Duodenal mucosa (tissue), 2 donors: ENCODE data around the gene SCARF2.
"Not testable (repeated sequence)": the region's sequence is repeated elsewhere in the genome, so short reads cannot be mapped to it uniquely, and the experiment has no call there.

Source experiments
- H3K27ac ChIP-seq: one replicate; pipeline ENCODE4 v1.7.0; 2013; ENCODE audit warnings: low read depth, low read length
- H3K27me3 ChIP-seq, 2 donors: one replicate each; pipeline ENCODE4 v1.7.0; 2013; ENCODE audit warnings: low read length in 2 of 2, control low read depth in 1 of 2; ENCODE audit not compliant: insufficient read depth in 2 of 2, control insufficient read depth in 1 of 2
- H3K36me3 ChIP-seq, 2 donors: one replicate each; pipeline ENCODE4 v1.7.0; 2013; ENCODE audit warnings: low read length in 2 of 2, control low read depth in 1 of 2; ENCODE audit not compliant: insufficient read depth in 2 of 2, control insufficient read depth in 1 of 2
- H3K4me1 ChIP-seq, 2 donors: one replicate each; pipeline ENCODE4 v1.7.0; 2013; ENCODE audit warnings: low read length in 2 of 2, control low read depth in 1 of 2; ENCODE audit not compliant: insufficient read depth in 2 of 2, control insufficient read depth in 1 of 2
- H3K4me3 ChIP-seq, 2 donors: one replicate each; pipeline ENCODE4 v1.7.0; 2013; ENCODE audit warnings: low read length in 2 of 2, low read depth in 1 of 2
- H3K9ac ChIP-seq, 2 donors: one replicate each; pipeline ENCODE4 v1.7.0; 2013; ENCODE audit warnings: low read length in 2 of 2, low read depth in 1 of 2
- H3K9me3 ChIP-seq, 2 donors: one replicate each; pipeline ENCODE4 v1.7.0; 2013; ENCODE audit warnings: low read length in 2 of 2, control low read depth in 1 of 2; ENCODE audit not compliant: control insufficient read depth in 1 of 2

The SCARF2 gene

GRCh38 chr22:20451920-20452319 lies 14.3 kb upstream of the SCARF2 start:
- H3K27ac ChIP-seq: no peak overlapping the region
- no peaks in the 10 kb centered on the region for H3K27me3 ChIP-seq
- no peak overlapping the region for H3K4me3 ChIP-seq
- H3K9ac ChIP-seq: no peak overlapping the region
- H3K36me3 ChIP-seq: peaks cover 4% of the 10 kb centered on the region in 2 donors
- H3K9me3 ChIP-seq: no peaks in the 10 kb centered on the region
- peaks cover 0 to 3% of the 10 kb centered on the region in 2 donors for H3K4me1 ChIP-seq

GRCh38 chr22:20451129-20451778 lies 13.6 kb upstream of the SCARF2 start:
- not testable (repeated sequence) for H3K9me3 ChIP-seq, H3K27ac ChIP-seq, H3K36me3 ChIP-seq, H3K4me1 ChIP-seq, H3K4me3 ChIP-seq, H3K9ac ChIP-seq, H3K27me3 ChIP-seq

- Histone ChIP-seq H3K27me3 (no peaks in the 10 kb centered on the region), H3K4me3 (no peak overlapping the region), H3K4me1 (no peaks in the 10 kb centered on the region), H3K9me3 (no peaks in the 10 kb centered on the region), H3K36me3 (peaks cover 0 to 15% of the 10 kb centered on the region in 2 donors), H3K9ac (no peak overlapping the region), H3K27ac (no peak overlapping the region)
Measured at GRCh38 chr22:20450551-20450906, 12.9 kb upstream of the SCARF2 start.

DNA sequence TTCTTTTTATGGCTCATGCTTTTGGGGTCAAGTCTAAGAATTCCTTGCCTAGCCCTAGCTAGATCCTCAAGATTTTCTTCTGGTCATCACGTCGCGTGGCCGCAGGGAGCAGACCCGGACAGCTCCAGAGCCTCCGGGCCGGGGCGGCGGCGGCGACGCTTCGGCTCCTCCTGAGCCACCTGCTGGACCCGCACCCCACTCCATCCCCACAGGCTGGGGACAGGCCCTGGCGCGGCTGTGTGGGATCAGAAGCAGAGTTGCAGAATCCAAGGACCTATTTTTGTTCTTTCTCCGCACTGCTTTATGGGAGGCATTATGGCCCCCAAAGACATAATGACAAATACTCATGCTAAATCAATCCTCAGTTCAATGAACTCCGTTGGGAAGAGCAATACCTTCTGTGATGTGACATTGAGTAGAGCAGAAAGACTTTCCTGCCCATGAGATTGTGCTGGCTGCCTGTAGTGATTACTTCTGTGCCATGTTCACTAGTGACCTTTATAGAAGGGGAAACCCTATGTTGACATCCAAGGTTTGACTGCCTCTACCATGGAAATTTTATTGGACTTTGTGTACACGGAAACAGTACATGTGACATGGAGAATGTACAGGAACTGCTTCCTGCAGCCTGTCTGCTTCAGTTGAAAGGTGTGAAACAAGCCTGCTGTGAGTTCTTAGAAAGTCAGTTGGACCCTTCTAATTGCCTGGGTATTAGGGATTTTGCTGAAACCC lies 12.4 kb upstream of the SCARF2 start:
- Histone ChIP-seq H3K4me3 (no peak overlapping the region), H3K9ac (no peak overlapping the region), H3K36me3 (peaks cover 0 to 15% of the 10 kb centered on the region in 2 donors), H3K4me1 (no peaks in the 10 kb centered on the region), H3K9me3 (no peaks in the 10 kb centered on the region), H3K27ac (no peak overlapping the region), H3K27me3 (no peaks in the 10 kb centered on the region)

GRCh38 chr22:20448630-20449029 lies 11.0 kb upstream of the SCARF2 start:
- Histone ChIP-seq H3K27ac (no peak overlapping the region), H3K36me3 (peaks cover 0 to 20% of the 10 kb centered on the region in 2 donors), H3K9ac (no peak overlapping the region), H3K4me1 (no peaks in the 10 kb centered on the region), H3K4me3 (no peak overlapping the region), H3K27me3 (no peaks in the 10 kb centered on the region), H3K9me3 (no peaks in the 10 kb centered on the region)

GRCh38 chr22:20446383-20446970 lies 8.9 kb upstream of the SCARF2 start:
- no peak overlapping the region for H3K4me3 ChIP-seq

GRCh38 chr22:20444325-20444724 lies 6.7 kb upstream of the SCARF2 start:
- Histone ChIP-seq H3K36me3 (peaks cover 4 to 25% of the 10 kb centered on the region in 2 donors), H3K9ac (no peak overlapping the region), H3K9me3 (no peaks in the 10 kb centered on the region), H3K4me3 (no peak overlapping the region), H3K27ac (no peak overlapping the region), H3K4me1 (peaks cover 0 to 6% of the 10 kb centered on the region in 2 donors), H3K27me3 (no peaks in the 10 kb centered on the region)

More at GRCh38 chr22:20446383-20446970, 8.9 kb upstream of the SCARF2 start:
- no peaks in the 10 kb centered on the region for H3K9me3 ChIP-seq
- H3K27me3 ChIP-seq: no peaks in the 10 kb centered on the region
- H3K4me1 ChIP-seq: peaks cover 0 to 6% of the 10 kb centered on the region in 2 donors
- H3K27ac ChIP-seq: no peak overlapping the region
- H3K36me3 ChIP-seq: peaks cover 0 to 29% of the 10 kb centered on the region in 2 donors
- H3K9ac ChIP-seq: no peak overlapping the region

GRCh38 chr22:20442485-20443284 lies 5.1 kb upstream of the SCARF2 start:
- H3K4me1 ChIP-seq: peaks cover 0 to 13% of the 10 kb centered on the region in 2 donors
- H3K27me3 ChIP-seq: peaks cover 7 to 10% of the 10 kb centered on the region in 2 donors
- peaks cover 4 to 25% of the 10 kb centered on the region in 2 donors for H3K36me3 ChIP-seq
- H3K4me3 ChIP-seq: no peak overlapping the region
- no peaks in the 10 kb centered on the region for H3K9me3 ChIP-seq
- H3K9ac ChIP-seq: no peak overlapping the region
- H3K27ac ChIP-seq: no peak overlapping the region

DNA sequence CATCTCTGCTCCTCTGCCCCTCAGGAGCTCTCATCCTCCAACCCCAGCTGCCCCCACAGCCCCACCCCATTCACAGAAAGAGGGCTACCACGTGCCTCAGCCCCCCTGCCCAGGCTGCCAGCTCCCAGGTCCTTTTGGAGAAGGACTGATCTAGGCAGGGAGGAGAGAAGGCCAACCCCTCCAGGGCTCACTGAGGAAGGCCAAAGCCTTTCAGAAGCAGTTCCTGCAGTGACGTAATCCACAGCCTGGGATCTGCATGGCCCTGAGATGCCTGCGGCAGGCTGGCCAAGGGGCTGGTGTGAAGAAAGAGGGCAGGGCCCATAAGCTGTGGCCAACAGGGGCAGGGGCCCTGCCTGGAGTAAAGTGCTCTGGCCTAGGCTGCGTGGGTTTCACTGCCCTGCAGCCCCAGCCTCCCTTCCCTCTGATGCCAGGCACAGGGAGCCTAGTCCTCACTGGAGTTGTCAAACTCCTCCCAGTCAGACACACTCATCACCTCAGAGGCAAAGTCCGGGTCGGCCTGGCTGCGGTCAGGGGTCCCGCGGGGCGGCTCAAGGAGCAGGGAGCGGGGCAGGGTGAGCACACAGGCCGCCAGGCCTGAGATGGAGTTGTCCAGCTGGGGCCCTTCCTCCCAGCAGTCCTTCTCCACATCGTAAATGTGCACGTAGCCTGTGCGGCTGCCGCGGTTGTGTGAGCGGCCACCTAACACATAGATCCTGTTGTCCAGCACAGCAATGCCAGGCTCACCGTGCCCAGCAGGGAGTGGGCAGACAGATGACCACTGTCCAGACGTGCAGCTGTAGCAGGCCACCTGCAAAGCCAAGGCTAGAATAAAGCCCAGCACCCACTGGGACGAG lies 4.2 kb upstream of the SCARF2 start:
- peaks cover 4 to 25% of the 10 kb centered on the region in 2 donors for H3K36me3 ChIP-seq
- no peak overlapping the region for H3K9ac ChIP-seq
- peaks cover 14 to 15% of the 10 kb centered on the region in 2 donors for H3K27me3 ChIP-seq
- no peak overlapping the region for H3K27ac ChIP-seq
- H3K4me1 ChIP-seq: peaks cover 0 to 19% of the 10 kb centered on the region in 2 donors
- H3K4me3 ChIP-seq: no peak overlapping the region
- H3K9me3 ChIP-seq: no peaks in the 10 kb centered on the region
